ENCODE results near the gene PLCB3. TPM values are rescaled to one million over a fixed set of nuclear protein-coding genes. Genes with fewer than 3 reads are reported as not detected.

The PLCB3 gene
- total RNA-seq, 6 experiments from 2014 or later: 5.4 to 8.0 (median 6.7) TPM

- Histone ChIP-seq H3K4me3 (no peak overlapping the region), H3K9me3 (no peaks in the 10 kb centered on the region), H3K27ac (no peak overlapping the region), H3K27me3 (no peaks in the 10 kb centered on the region), H3K36me3 (peaks cover 0 to 5% (median 0%) of the 10 kb centered on the region in 4 donors), H3K4me1 (peaks cover 0 to 4% (median 0%) of the 10 kb centered on the region in 4 donors)
- ATAC-seq (no peak), DNase-seq (no peak)
- no peak for TF ChIP-seq POLR2A (IDR thresholded peaks at IDR 0.05)
- TF ChIP-seq CTCF (IDR thresholded peaks at IDR 0.05): no peak
- WGBS (ENCODE audit: insufficient coverage, low coverage, low lambda C conversion rate, missing lambda C conversion rate): no CpG with 5 or more reads among the region's 15 CpGs
- intact Hi-C loops (cut with DNase I): no loop called here
Measured at GRCh38 chr11:64256300-64256699, 5.0 kb downstream of the PLCB3 start.

GRCh38 chr11:64258356-64258755, 7.0 kb downstream of the PLCB3 start:
- ATAC-seq (no peak), DNase-seq (no peak)
- Histone ChIP-seq H3K36me3 (peaks cover 0 to 5% (median 0%) of the 10 kb centered on the region in 4 donors), H3K4me3 (no peak overlapping the region), H3K4me1 (no peaks in the 10 kb centered on the region), H3K27me3 (no peaks in the 10 kb centered on the region), H3K27ac (no peak overlapping the region), H3K9me3 (no peaks in the 10 kb centered on the region)
- intact Hi-C loops (cut with DNase I): no loop called here
- no CpG with 5 or more reads among the region's 24 CpGs for WGBS (ENCODE audit: insufficient coverage, low coverage, low lambda C conversion rate, missing lambda C conversion rate)
- TF ChIP-seq CTCF (IDR thresholded peaks at IDR 0.05): no peak
- TF ChIP-seq POLR2A (IDR thresholded peaks at IDR 0.05): no peak

- H3K27me3 ChIP-seq: no peaks in the 10 kb centered on the region
- intact Hi-C loops (cut with DNase I): no loop called here
- TF ChIP-seq CTCF (IDR thresholded peaks at IDR 0.05) (no peak), POLR2A (IDR thresholded peaks at IDR 0.05) (no peak)
- ATAC-seq: no peak
- H3K9me3 ChIP-seq: no peaks in the 10 kb centered on the region
- DNase-seq: no peak
- H3K4me1 ChIP-seq: no peaks in the 10 kb centered on the region
- 86% methylated on average over 8 of the region's 32 CpGs for WGBS (ENCODE audit: insufficient coverage, low coverage, low lambda C conversion rate, missing lambda C conversion rate)
- H3K27ac ChIP-seq: no peak overlapping the region
- no peak overlapping the region for H3K4me3 ChIP-seq
- peaks cover 0 to 5% (median 0%) of the 10 kb centered on the region in 4 donors for H3K36me3 ChIP-seq
Measured at GRCh38 chr11:64258946-64259532, 7.7 kb downstream of the PLCB3 start.

- DNase-seq (no peak), ATAC-seq (no peak)
- H3K9me3 ChIP-seq: no peaks in the 10 kb centered on the region
- 63% methylated on average over 3 of the region's 4 CpGs for WGBS (ENCODE audit: insufficient coverage, low coverage, low lambda C conversion rate, missing lambda C conversion rate)
- intact Hi-C loops (cut with DNase I): no loop called here
- no peak overlapping the region for H3K4me3 ChIP-seq
- no peaks in the 10 kb centered on the region for H3K27me3 ChIP-seq
- no peaks in the 10 kb centered on the region for H3K4me1 ChIP-seq
- H3K36me3 ChIP-seq: peaks cover 0 to 5% (median 0%) of the 10 kb centered on the region in 4 donors
- TF ChIP-seq CTCF (IDR thresholded peaks at IDR 0.05): no peak
- TF ChIP-seq POLR2A (IDR thresholded peaks at IDR 0.05): no peak
- H3K27ac ChIP-seq: no peak overlapping the region
Measured at GRCh38 chr11:64259533-64260067, 8.3 kb downstream of the PLCB3 start.

Measured in right lobe of liver (tissue), 6 donors.